Endothelial cell of umbilical vein (primary cell): ENCODE measurements around the gene IKZF4. TPM values are rescaled to one million over a fixed set of nuclear protein-coding genes. Genes with fewer than 3 reads are reported as not detected.

Experiments used
- BruUV-seq: library from RNA; stranded (reverse); fragments of 400-500 nt; replicated peaks from 2 replicates; lab custom pipeline; 2021; lab: Mats Ljungman, UMichigan
- CTCF ChIA-PET: fragments of 300-600, 350-600 bp; sonication (Branson Sonifier 250); formaldehyde crosslinking; loops from one replicate; lab custom pipeline; 2021; ENCODE audit warnings: antibody characterized with exemption, inconsistent platforms; lab: Charles Lee
- POLR2A ChIA-PET: fragments of 300-600, 350-600 bp; sonication (Branson Sonifier 250); formaldehyde crosslinking; loops from one replicate; lab custom pipeline; 2021; ENCODE audit warnings: antibody characterized with exemption, inconsistent platforms; lab: Charles Lee
- DNase-seq: peaks from one replicate; pipeline ENCODE4 v3.0.0-alpha.2; 2011; ENCODE audit warnings: low read depth, low spot score
- FAIRE-seq: peaks from 2 replicates; lab custom pipeline; 2011; peaks lifted over from hg19 to GRCh38; lab: Jason Lieb, UNC
- H2AFZ ChIP-seq: 2 replicates; pipeline ENCODE4 v1.6.0; 2012; ENCODE audit warnings: low read depth, low read length, control low read depth, inconsistent platforms
- H3K27ac ChIP-seq: 2 replicates; pipeline ENCODE4 v1.5.1; 2011; ENCODE audit warnings: low read depth, mild to moderate bottlenecking, control low read depth, low read length, moderate library complexity; ENCODE audit not compliant: insufficient read depth
- H3K27me3 ChIP-seq, 2 experiments: 2 replicates each; pipeline versions ENCODE4 v1.6.0 to v1.6.1; 2011; ENCODE audit warnings: low read length in 2 of 2, mixed read lengths in 1 of 2; ENCODE audit not compliant: control insufficient read depth in 2 of 2, insufficient read depth in 2 of 2
- H3K36me3 ChIP-seq, 2 experiments: 2 replicates in 1 of 2; 3 replicates in 1 of 2; pipeline ENCODE4 v1.5.1; 2011; ENCODE audit warnings: low read length in 2 of 2, mild to moderate bottlenecking in 1 of 2, moderate library complexity in 1 of 2; ENCODE audit not compliant: control insufficient read depth in 2 of 2, insufficient read depth in 2 of 2; ENCODE audit errors: extremely low read depth in 1 of 2
- H3K4me1 ChIP-seq: 3 replicates; pipeline ENCODE4 v1.5.1; 2011; ENCODE audit warnings: mild to moderate bottlenecking, low read length; ENCODE audit not compliant: control insufficient read depth, insufficient read depth; ENCODE audit errors: extremely low read depth
- H3K4me2 ChIP-seq: 2 replicates; pipeline ENCODE4 v1.6.1; 2011; ENCODE audit warnings: low read length, control low read depth, mixed read lengths; ENCODE audit not compliant: insufficient read depth
- H3K4me3 ChIP-seq, 3 experiments: fragments of 200-600 bp in 1 of 3; sonication (generic), shearing (Covaris generic) in 1 of 3; replicated peaks in 1 of 3; 2 replicates each; pipeline ENCODE4 v1.5.1; 2011 to 2016; ENCODE audit warnings: control low read depth in 3 of 3, low read length in 3 of 3, mild to moderate bottlenecking in 2 of 3, inconsistent platforms in 1 of 3, low read depth in 1 of 3, moderate library complexity in 1 of 3; ENCODE audit not compliant: insufficient read depth in 1 of 3
- H3K79me2 ChIP-seq: 2 replicates; pipeline ENCODE4 v1.6.0; 2012; ENCODE audit warnings: low read length, inconsistent platforms; ENCODE audit not compliant: control insufficient read depth, insufficient read depth
- H3K9ac ChIP-seq: replicated peaks from 2 replicates; pipeline ENCODE3; 2011; ENCODE audit warnings: low read length, control low read depth; ENCODE audit not compliant: insufficient read depth; ENCODE audit errors: extremely low read depth
- H3K9me1 ChIP-seq: replicated peaks from 3 replicates; pipeline ENCODE4 v1.6.0; 2011; ENCODE audit warnings: mild to moderate bottlenecking, low read length; ENCODE audit not compliant: control insufficient read depth, insufficient read depth; ENCODE audit errors: extremely low read depth
- H3K9me3 ChIP-seq: replicated peaks from 2 replicates; pipeline ENCODE4 v1.5.1; 2012; ENCODE audit warnings: low read length, inconsistent platforms; ENCODE audit not compliant: control insufficient read depth, insufficient read depth
- H4K20me1 ChIP-seq: replicated peaks from 2 replicates; pipeline ENCODE3; 2011; ENCODE audit warnings: mild to moderate bottlenecking, low read length; ENCODE audit not compliant: control insufficient read depth, insufficient read depth; ENCODE audit errors: extremely low read depth
- EZH2 ChIP-seq: IDR thresholded peaks from 2 replicates; pipeline ENCODE4 v1.6.1; 2012; ENCODE audit warnings: borderline replicate concordance, low read depth, mild to moderate bottlenecking, moderate library complexity, low read length, inconsistent platforms; ENCODE audit not compliant: severe bottlenecking
- FOS ChIP-seq: IDR thresholded peaks from 2 replicates; pipeline ENCODE4 v1.6.1; 2011; ENCODE audit warnings: mild to moderate bottlenecking, low read length, moderate library complexity, borderline replicate concordance; ENCODE audit not compliant: insufficient read depth
- GATA2 ChIP-seq: IDR thresholded peaks from 2 replicates; pipeline ENCODE4 v1.7.0; 2011; ENCODE audit warnings: low read depth, mild to moderate bottlenecking, moderate library complexity, mixed read lengths, low read length; ENCODE audit not compliant: insufficient read length, insufficient read depth
- JUN ChIP-seq: IDR thresholded peaks from 2 replicates; pipeline ENCODE4 v1.6.1; 2011; ENCODE audit warnings: borderline replicate concordance, low read depth; ENCODE audit not compliant: insufficient read length, insufficient read depth
- MYC ChIP-seq: IDR thresholded peaks from one replicate; pipeline ENCODE4 v1.6.1; 2011; ENCODE audit warnings: mild to moderate bottlenecking, low read depth, low read length
- POLR2A ChIP-seq: IDR thresholded peaks from 2 replicates; pipeline ENCODE4 v1.6.1; 2012; ENCODE audit warnings: low read depth, mild to moderate bottlenecking, control low read depth, low read length
- POLR2AphosphoS5 ChIP-seq: IDR thresholded peaks from 2 replicates; pipeline ENCODE4 v1.6.1; 2012; ENCODE audit warnings: low read depth, mild to moderate bottlenecking, control low read depth, low read length, moderate library complexity; ENCODE audit not compliant: insufficient read depth
- dilution Hi-C: fragments of 300-500 bp; cut with MboI; formaldehyde crosslinking; loops from one replicate; pipeline ENCODE4 v1.15.0; 2019; ENCODE audit warnings: low sequenced_read_pairs; ENCODE audit not compliant: extremely low pct_ligation_motif_present
- intact Hi-C: fragments of 100-400 bp; cut with micrococcal nuclease; formaldehyde crosslinking; loops from one replicate; pipeline ENCODE4 v1.10.0; 2022
- polyA plus RNA-seq, 4 experiments: library from polyadenylated mRNA; depleted of rRNA in 3 of 4; stranded (reverse) in 3 of 4; unstranded in 1 of 4; fragments of >200 nt; gene quantifications; 2 replicates each; pipeline versions ENCODE4 v1.2.1 to v1.2.3, GENCODE V29; 2011 to 2012; ENCODE audit warnings: missing spikeins in 1 of 4
- total RNA-seq: library from RNA; stranded (reverse); gene quantifications from 2 replicates; pipeline ENCODE4 v1.2.3, GENCODE V29; 2021
- TF ChIP-seq, protein P1 (sequence below), 2 donors: IDR thresholded peaks; 1 replicate in 1 of 2; 2 replicates in 1 of 2; pipeline ENCODE4 v1.5.1; 2011; ENCODE audit warnings: low read length in 2 of 2, mild to moderate bottlenecking in 2 of 2, moderate library complexity in 2 of 2, control low read depth in 1 of 2, inconsistent platforms in 1 of 2, low read depth in 1 of 2; ENCODE audit not compliant: insufficient read depth in 1 of 2; ENCODE audit errors: extremely low read depth in 1 of 2
- TF ChIP-seq, protein P2 (sequence below): IDR thresholded peaks from 2 replicates; pipeline ENCODE4 v1.6.1; 2011; ENCODE audit not compliant: insufficient read depth, insufficient read length

IKZF4 gene
- total and polyA plus RNA-seq, 2 donors (not counting 3 experiments of a cell fraction or from before 2014, with no cell fraction given): 3.4 to 5.4 TPM

GRCh38 chr12:56042843-56043242, 22.0 kb downstream of the IKZF4 start:
- ChIA-PET POLR2A (no interaction called here), CTCF (interaction anchor here (3.2 kb wide), 1 partner anchor 13 kb away, joined by 10 read pairs; no protein-coding TSS in a partner anchor)
- peak overlapping the region; percentile 95 for H3K27ac ChIP-seq
- H3K9ac ChIP-seq: peak overlapping the region; percentile 97
- peak overlapping the region; percentile 95 for H3K4me2 ChIP-seq
- H3K9me1 ChIP-seq: no peaks in the 10 kb centered on the region
- intact Hi-C loops (loop anchor here (1.0 to 5.0 kb wide), 3 partner anchors 36 to 146 kb away; partner anchors contain the start of genes DGKA and SMARCC2), dilution Hi-C loops (no loop called here)
- peaks cover 3% of the 10 kb centered on the region for H4K20me1 ChIP-seq
- no peaks in the 10 kb centered on the region for H3K27me3 ChIP-seq
- TF ChIP-seq EZH2: no peak
- TF ChIP-seq POLR2AphosphoS5: no peak
- TF ChIP-seq GATA2: no peak
- TF ChIP-seq, protein P1, sequence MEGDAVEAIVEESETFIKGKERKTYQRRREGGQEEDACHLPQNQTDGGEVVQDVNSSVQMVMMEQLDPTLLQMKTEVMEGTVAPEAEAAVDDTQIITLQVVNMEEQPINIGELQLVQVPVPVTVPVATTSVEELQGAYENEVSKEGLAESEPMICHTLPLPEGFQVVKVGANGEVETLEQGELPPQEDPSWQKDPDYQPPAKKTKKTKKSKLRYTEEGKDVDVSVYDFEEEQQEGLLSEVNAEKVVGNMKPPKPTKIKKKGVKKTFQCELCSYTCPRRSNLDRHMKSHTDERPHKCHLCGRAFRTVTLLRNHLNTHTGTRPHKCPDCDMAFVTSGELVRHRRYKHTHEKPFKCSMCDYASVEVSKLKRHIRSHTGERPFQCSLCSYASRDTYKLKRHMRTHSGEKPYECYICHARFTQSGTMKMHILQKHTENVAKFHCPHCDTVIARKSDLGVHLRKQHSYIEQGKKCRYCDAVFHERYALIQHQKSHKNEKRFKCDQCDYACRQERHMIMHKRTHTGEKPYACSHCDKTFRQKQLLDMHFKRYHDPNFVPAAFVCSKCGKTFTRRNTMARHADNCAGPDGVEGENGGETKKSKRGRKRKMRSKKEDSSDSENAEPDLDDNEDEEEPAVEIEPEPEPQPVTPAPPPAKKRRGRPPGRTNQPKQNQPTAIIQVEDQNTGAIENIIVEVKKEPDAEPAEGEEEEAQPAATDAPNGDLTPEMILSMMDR (IDR thresholded peaks at IDR 0.05; ENCODE audit: extremely low read depth in 1 of 2, insufficient read depth in 1 of 2, low read depth in 1 of 2, low read length in 2 of 2): no peak
- TF ChIP-seq FOS: no peak
- TF ChIP-seq MYC: no peak
- TF ChIP-seq, protein P2, sequence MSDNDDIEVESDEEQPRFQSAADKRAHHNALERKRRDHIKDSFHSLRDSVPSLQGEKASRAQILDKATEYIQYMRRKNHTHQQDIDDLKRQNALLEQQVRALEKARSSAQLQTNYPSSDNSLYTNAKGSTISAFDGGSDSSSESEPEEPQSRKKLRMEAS: no peak
- no peak for TF ChIP-seq POLR2A
- no peak for TF ChIP-seq JUN
- DNase-seq: no peak
- no TSS peak for BruUV-seq
- no peaks in the 10 kb centered on the region for H3K9me3 ChIP-seq
- H3K36me3 ChIP-seq: peaks cover 8 to 14% of the 10 kb centered on the region in 2 experiments
- peaks cover 17% of the 10 kb centered on the region for H3K4me1 ChIP-seq
- FAIRE-seq: no peak
- H2AFZ ChIP-seq: no peak overlapping the region
- peak overlapping the region; percentile 84 to 100 (median 87) for H3K4me3 ChIP-seq
- H3K79me2 ChIP-seq: peaks cover 20% of the 10 kb centered on the region
